Measurements from ENCODE around the gene SLC25A21. TPM values are rescaled to one million over a fixed set of nuclear protein-coding genes. Genes with fewer than 3 reads are reported as not detected.
A peak's percentile ranks its signal among the peaks of the same experiment; 100 is the strongest.
"Not testable (repeated sequence)": the region's sequence is repeated elsewhere in the genome, so short reads cannot be mapped to it uniquely, and the experiment has no call there.

Gene SLC25A21
- total RNA-seq, result under 1 TPM; 0.73 to 0.77 TPM
- long read RNA-seq, result 0 reads

- DNase-seq (peak; percentile 83), ATAC-seq (peak; percentile 97)
- intact Hi-C loops (cut with DNase I), result no loop called here
Observed at GRCh38 chr14:37172024-37172869, at the start of gene SLC25A21. SLC25A21 (minus strand) TSS chr14:37172606.

- ATAC-seq (no peak), DNase-seq (no peak)
- intact Hi-C loops (cut with DNase I), result no loop called here
Observed at GRCh38 chr14:37221073-37221472, 48.7 kb upstream of the SLC25A21 start.

GRCh38 chr14:37215345-37215744 lies 42.9 kb upstream of the SLC25A21 start:
- ATAC-seq (no peak), DNase-seq (no peak)
- intact Hi-C loops (cut with DNase I), result no loop called here

GRCh38 chr14:37213016-37213415 lies 40.6 kb upstream of the SLC25A21 start:
- DNase-seq (no peak), ATAC-seq (no peak)
- intact Hi-C loops (cut with DNase I), result no loop called here

- no peak for DNase-seq
- no peak for ATAC-seq
- intact Hi-C loops (cut with DNase I), result no loop called here
Observed at GRCh38 chr14:37210448-37210847, 38.0 kb upstream of the SLC25A21 start.

GRCh38 chr14:37209617-37210016 lies 37.2 kb upstream of the SLC25A21 start:
- ATAC-seq; DNase-seq; intact Hi-C loops (cut with DNase I): not testable (repeated sequence)

GRCh38 chr14:37205623-37206605 lies 33.5 kb upstream of the SLC25A21 start:
- intact Hi-C loops (cut with DNase I); DNase-seq; ATAC-seq: not testable (repeated sequence)

GRCh38 chr14:37203423-37203822 lies 31.0 kb upstream of the SLC25A21 start:
- ATAC-seq, result no peak
- intact Hi-C loops (cut with DNase I), result no loop called here

GRCh38 chr14:37202812-37203211 lies 30.4 kb upstream of the SLC25A21 start:
- intact Hi-C loops (cut with DNase I), result no loop called here
- ATAC-seq (no peak), DNase-seq (no peak)

More at GRCh38 chr14:37203423-37203822, 31.0 kb upstream of the SLC25A21 start:
- no peak for DNase-seq

- no peak for DNase-seq
- ATAC-seq, result no peak
- intact Hi-C loops (cut with DNase I), result no loop called here
Observed at GRCh38 chr14:37202265-37202664, 29.9 kb upstream of the SLC25A21 start.

- intact Hi-C loops (cut with DNase I), result no loop called here
- ATAC-seq (no peak), DNase-seq (no peak)
Observed at GRCh38 chr14:37201724-37202123, 29.3 kb upstream of the SLC25A21 start.

- DNase-seq (no peak), ATAC-seq (no peak)
- intact Hi-C loops (cut with DNase I), result no loop called here
Observed at GRCh38 chr14:37198907-37199306, 26.5 kb upstream of the SLC25A21 start.

GRCh38 chr14:37198273-37198598 lies 25.8 kb upstream of the SLC25A21 start:
- intact Hi-C loops (cut with DNase I), result no loop called here
- ATAC-seq (peak in 1 of 2 donors; percentile 13), DNase-seq (no peak)

- intact Hi-C loops (cut with DNase I), result no loop called here
- ATAC-seq (peak; percentile 100), DNase-seq (peak; percentile 90)
Observed at GRCh38 chr14:37197421-37198272, 25.2 kb upstream of the SLC25A21 start, which contains the start of gene MIPOL1. MIPOL1 (plus strand) TSS chr14:37197937; CDS start chr14:37247889, 49,952 bp downstream.

- ATAC-seq (no peak), DNase-seq (no peak)
- intact Hi-C loops (cut with DNase I), result no loop called here
Observed at GRCh38 chr14:37196604-37197420, 24.4 kb upstream of the SLC25A21 start.

GRCh38 chr14:37195327-37195726 lies 22.9 kb upstream of the SLC25A21 start:
- no peak for DNase-seq
- intact Hi-C loops (cut with DNase I), result no loop called here
- ATAC-seq, result no peak

- no peak for ATAC-seq
- intact Hi-C loops (cut with DNase I), result no loop called here
- DNase-seq, result no peak
Observed at GRCh38 chr14:37194698-37195097, 22.3 kb upstream of the SLC25A21 start.

GRCh38 chr14:37189733-37190132 lies 17.3 kb upstream of the SLC25A21 start:
- intact Hi-C loops (cut with DNase I); ATAC-seq: not testable (repeated sequence)

More at GRCh38 chr14:37189733-37190132, 17.3 kb upstream of the SLC25A21 start:
- not testable (repeated sequence) for DNase-seq
